NCI-H460 (cell line): ENCODE data around the gene NAGLU. TPM values are rescaled to one million over a fixed set of nuclear protein-coding genes. Genes with fewer than 3 reads are reported as not detected.

Experiments
- DNase-seq: peaks from one replicate; pipeline ENCODE4 v3.0.0-alpha.2; 2016; ENCODE audit warnings: low read depth; ENCODE audit errors: extremely low read depth
- small RNA-seq, 2 experiments: library from RNA; depleted of rRNA; stranded (forward); fragments of <200 nt; gene quantifications; one replicate each; pipeline ENCODE3, GENCODE V24; 2014
- total RNA-seq: library from RNA; depleted of rRNA; stranded (reverse); fragments of >200 nt; shearing (Covaris generic); gene quantifications from 2 replicates; pipeline ENCODE4 v1.2.3, GENCODE V29; 2014; rRNA removed

The NAGLU gene
- total RNA-seq, 1 experiment from 2014 or later: 15.3 TPM

- DNase-seq: no peak
Observed at GRCh38 chr17:42585353-42585752, 49.3 kb downstream of the NAGLU start.

- DNase-seq: no peak
Observed at GRCh38 chr17:42586514-42587230, 50.6 kb downstream of the NAGLU start.

- no peak for DNase-seq
Observed at GRCh38 chr17:42590886-42591285, 54.8 kb downstream of the NAGLU start.

GRCh38 chr17:42591411-42591810 is 55.4 kb downstream of the NAGLU start:
- no peak for DNase-seq

Small RNAs within 50 kb of the gene (small RNA-seq; reads per million reads assigned to genes)
- 0.02 to 0.29 reads per million in 2 experiments for gene MIR548AT

Other genes with a start within 250 kb of the NAGLU start
- 1.6 and 2.9 TPM in 2 replicates for gene STAT5A, start 247.7 kb upstream of the NAGLU start, total RNA-seq
- 34.4 and 34.6 TPM in 2 replicates for gene STAT3, start 147.8 kb upstream of the NAGLU start, total RNA-seq
- 64.0 and 70.4 TPM in 2 replicates for gene CAVIN1, start 113.0 kb upstream of the NAGLU start, total RNA-seq
- 19.5 and 25.7 TPM in 2 replicates for gene ATP6V0A1, start 77.4 kb upstream of the NAGLU start, total RNA-seq
- gene HSD17B1, start 16.7 kb downstream of the NAGLU start, total RNA-seq: 0.37 and 0.38 TPM in 2 replicates
- 36.5 and 38.1 TPM in 2 replicates for gene COASY, start 25.9 kb downstream of the NAGLU start, total RNA-seq
- gene MLX, start 30.9 kb downstream of the NAGLU start, total RNA-seq: 35.0 and 41.4 TPM in 2 replicates
- 15.0 and 17.1 TPM in 2 replicates for gene PSMC3IP, start 41.5 kb downstream of the NAGLU start, total RNA-seq
- gene RETREG3, start 73.1 kb downstream of the NAGLU start, total RNA-seq: 32.2 and 35.5 TPM in 2 replicates
- gene TUBG1, start 73.4 kb downstream of the NAGLU start, total RNA-seq: 62.1 and 78.8 TPM in 2 replicates
- gene TUBG2, start 123.0 kb downstream of the NAGLU start, total RNA-seq: 10.2 and 11.5 TPM in 2 replicates
- 18.3 and 19.4 TPM in 2 replicates for gene PLEKHH3, start 140.8 kb downstream of the NAGLU start, total RNA-seq
- 0.30 and 0.66 TPM in 2 replicates for gene CCR10, start 145.6 kb downstream of the NAGLU start, total RNA-seq
- gene CNTNAP1, start 146.3 kb downstream of the NAGLU start, total RNA-seq: 6.7 and 6.8 TPM in 2 replicates
- gene EZH1, start 208.8 kb downstream of the NAGLU start, total RNA-seq: 21.0 and 33.8 TPM in 2 replicates
- gene RAMP2, start 225.0 kb downstream of the NAGLU start, total RNA-seq: 0.63 and 0.74 TPM in 2 replicates
- gene VPS25, start 237.2 kb downstream of the NAGLU start, total RNA-seq: 98.9 and 99.5 TPM in 2 replicates
- 0.61 and 0.64 TPM in 2 replicates for gene WNK4, start 244.4 kb downstream of the NAGLU start, total RNA-seq